A673 (cell line): Measurements from ENCODE around the gene P3H3. TPM values are rescaled to one million over a fixed set of nuclear protein-coding genes. Genes with fewer than 3 reads are reported as not detected.

ENCODE experiments used
- BruUV-seq: library from RNA; stranded (reverse); fragments of 400-500 nt; replicated peaks from 2 replicates; lab custom pipeline; 2021; lab: Mats Ljungman, UMichigan
- CTCF ChIA-PET: fragments of 300-600 bp; sonication (Branson Sonifier 250); formaldehyde crosslinking; loops from one replicate; lab custom pipeline; 2022; ENCODE audit warnings: antibody characterized with exemption; lab: Charles Lee
- POLR2A ChIA-PET: fragments of 300-600 bp; sonication (Branson Sonifier 250); formaldehyde crosslinking; loops from one replicate; lab custom pipeline; 2022; ENCODE audit warnings: antibody characterized with exemption; ENCODE audit not compliant: low non-redundant PET; lab: Charles Lee
- DNase-seq: peaks from one replicate; pipeline ENCODE4 v3.0.0-alpha.2; 2015; ENCODE audit warnings: low spot score
- H3K27ac ChIP-seq: fragments of 200-600 bp; sonication (generic); 2 replicates; pipeline ENCODE4 v1.5.1; 2016; ENCODE audit warnings: mixed run types, low read depth, mild to moderate bottlenecking, mixed read lengths, antibody characterized with exemption, low read length; ENCODE audit not compliant: poor library complexity, severe bottlenecking
- H3K27me3 ChIP-seq: fragments of 200-600 bp; sonication (generic); replicated peaks from 2 replicates; pipeline ENCODE4 v1.6.1; 2017; ENCODE audit warnings: mixed run types, low read depth, mild to moderate bottlenecking, mixed read lengths, antibody characterized with exemption, low read length; ENCODE audit not compliant: insufficient read depth, poor library complexity
- H3K36me3 ChIP-seq: fragments of 200-600 bp; sonication (generic); 2 replicates; pipeline ENCODE4 v1.6.1; 2016; ENCODE audit warnings: mixed run types, mild to moderate bottlenecking, mixed read lengths, antibody characterized with exemption, low read length; ENCODE audit not compliant: insufficient read depth, poor library complexity, severe bottlenecking
- H3K4me1 ChIP-seq: fragments of 200-600 bp; sonication (generic); 2 replicates; pipeline ENCODE4 v1.6.1; 2017; ENCODE audit warnings: mixed run types, mild to moderate bottlenecking, mixed read lengths, antibody characterized with exemption, low read length; ENCODE audit not compliant: insufficient read depth, poor library complexity, severe bottlenecking
- H3K4me3 ChIP-seq: fragments of 200-600 bp; sonication (generic); 2 replicates; pipeline ENCODE4 v1.5.1; 2016; ENCODE audit warnings: low read depth, mixed run types, mild to moderate bottlenecking, mixed read lengths, low read length; ENCODE audit not compliant: poor library complexity, severe bottlenecking
- H3K9me3 ChIP-seq: fragments of 200-600 bp; sonication (generic); 2 replicates; pipeline ENCODE4 v1.6.1; 2016; ENCODE audit warnings: mixed run types, low read depth, mild to moderate bottlenecking, mixed read lengths, antibody characterized with exemption, low read length; ENCODE audit not compliant: poor library complexity, severe bottlenecking
- CTCF ChIP-seq: fragments of 300-800, 200-600 bp; sonication (generic); conservative IDR thresholded peaks from 2 replicates; pipeline ENCODE4 v1.5.1; 2017; ENCODE audit warnings: low read depth, mild to moderate bottlenecking, antibody characterized with exemption, low read length, moderate library complexity, mixed read lengths
- EZH2 ChIP-seq: fragments of 200-600 bp; sonication (generic); IDR thresholded peaks from 2 replicates; pipeline ENCODE4 v1.6.1; 2017; ENCODE audit warnings: borderline replicate concordance, low read depth, mild to moderate bottlenecking, mixed read lengths, antibody characterized with exemption, low read length; ENCODE audit not compliant: poor library complexity, severe bottlenecking
- intact Hi-C: fragments of 100-400 bp; cut with micrococcal nuclease; formaldehyde crosslinking; loops from one replicate; pipeline ENCODE4 v1.10.0; 2022; ENCODE audit not compliant: unreplicated experiment
- total RNA-seq: library from RNA; stranded (reverse); gene quantifications from 2 replicates; pipeline ENCODE4 v1.2.3, GENCODE V29; 2021

The P3H3 gene
- total RNA-seq, 1 experiment from 2014 or later = 45.3 TPM

- peak; percentile 71 for DNase-seq
- intact Hi-C loops = loop anchor here (2.0 kb wide), 1 partner anchor 14 kb away; the partner anchor contains the start of gene TPI1
- no TSS peak for BruUV-seq
- TF ChIP-seq EZH2 (no peak), CTCF (no peak)
- Histone ChIP-seq H3K4me1 (peaks cover 24% of the 10 kb centered on the region), H3K9me3 (no peaks in the 10 kb centered on the region), H3K36me3 (peaks cover 48% of the 10 kb centered on the region), H3K4me3 (peak overlapping the region; percentile 67), H3K27me3 (no peaks in the 10 kb centered on the region), H3K27ac (peak overlapping the region; percentile 81)
- POLR2A ChIA-PET = interaction anchor here (0.6 to 1.4 kb wide), 6 partner anchors 10 to 171 kb away, joined by 3 to 9 read pairs (median 4); partner anchors contain the start of genes C12orf57, RNU7-1 and TPI1
- CTCF ChIA-PET = interaction anchor here (0.6 to 2.9 kb wide), 6 partner anchors 17 to 226 kb away, joined by 3 to 13 read pairs (median 4); partner anchors contain the start of gene SPSB2
Observed at GRCh38 chr12:6852651-6853354, 24.6 kb downstream of the P3H3 start.

DNA sequence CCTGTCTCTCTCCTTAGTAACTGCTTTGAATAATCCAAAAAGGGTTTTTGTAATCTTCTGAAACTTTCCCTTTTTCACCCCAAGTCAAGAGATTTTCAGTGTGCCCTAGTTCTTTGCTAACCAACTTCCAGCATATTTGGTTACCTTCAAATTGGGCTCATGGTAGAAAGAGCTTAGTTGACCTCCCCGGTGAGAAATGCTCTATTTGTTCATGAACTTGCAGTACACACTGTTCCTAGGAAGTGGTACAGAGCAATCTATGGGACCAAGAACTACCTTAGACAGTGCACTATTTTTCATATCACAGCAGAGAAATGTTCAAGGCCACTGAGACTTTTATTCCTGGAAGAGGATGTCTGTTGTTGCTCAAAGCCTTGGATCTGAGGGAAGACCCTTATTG is 25.4 kb downstream of the P3H3 start:
- H3K4me3 ChIP-seq = peak overlapping the region; percentile 67
- no peaks in the 10 kb centered on the region for H3K9me3 ChIP-seq
- intact Hi-C loops = loop anchor here (2.0 kb wide), 1 partner anchor 13 kb away; the partner anchor contains the start of gene TPI1
- peaks cover 50% of the 10 kb centered on the region for H3K36me3 ChIP-seq
- no TSS peak for BruUV-seq
- POLR2A ChIA-PET = interaction anchor here (0.6 kb wide), 1 partner anchor 19 kb away, joined by 3 read pairs; no protein-coding TSS in a partner anchor
- CTCF ChIA-PET = interaction anchor here (2.9 kb wide), 1 partner anchor 18 kb away, joined by 13 read pairs; the partner anchor contains the start of gene SPSB2
- no peaks in the 10 kb centered on the region for H3K27me3 ChIP-seq
- no peak for DNase-seq
- H3K4me1 ChIP-seq = peaks cover 24% of the 10 kb centered on the region
- H3K27ac ChIP-seq = peak overlapping the region; percentile 81
- TF ChIP-seq EZH2 = no peak

DNA sequence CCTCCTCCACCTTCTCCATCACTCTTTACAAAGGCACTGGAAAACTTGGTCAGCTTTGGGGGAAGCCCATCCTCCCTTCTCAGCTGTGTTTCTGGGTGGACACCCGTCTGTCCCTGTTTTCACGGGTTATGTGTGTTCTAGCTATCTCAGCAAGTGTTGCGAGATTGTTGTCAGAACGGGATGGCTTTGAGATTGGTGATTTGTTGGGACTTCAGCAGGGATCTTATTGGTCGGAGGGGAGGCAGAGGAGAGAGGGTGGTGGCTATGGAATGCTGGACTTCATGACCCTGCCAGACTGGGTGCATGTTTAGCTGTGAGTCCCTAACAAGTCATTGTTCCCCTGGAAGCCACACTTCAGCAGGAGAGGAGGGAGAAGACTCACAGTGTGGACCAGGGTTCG is 25.8 kb downstream of the P3H3 start:
- no peak for TF ChIP-seq CTCF
- no peak for TF ChIP-seq EZH2
- H3K27ac ChIP-seq = peak overlapping the region; percentile 14
- ChIA-PET POLR2A (no interaction called here), CTCF (interaction anchor here (2.9 kb wide), 1 partner anchor 18 kb away, joined by 13 read pairs; the partner anchor contains the start of gene SPSB2)
- no peak overlapping the region for H3K4me3 ChIP-seq
- intact Hi-C loops = no loop called here
- H3K9me3 ChIP-seq = no peaks in the 10 kb centered on the region
- no peaks in the 10 kb centered on the region for H3K27me3 ChIP-seq
- H3K36me3 ChIP-seq = peaks cover 50% of the 10 kb centered on the region
- H3K4me1 ChIP-seq = peaks cover 20% of the 10 kb centered on the region
- no TSS peak for BruUV-seq
- DNase-seq = no peak
